HCT116 (cell line): ENCODE measurements around the gene COL19A1. TPM values are rescaled to one million over a fixed set of nuclear protein-coding genes. Genes with fewer than 3 reads are reported as not detected.

Experiments
- ATAC-seq: fragments of 200-7000 bp; cut with Tn5 transposase; 2 replicates; pipeline ENCODE4 v1.9.1; 2020; ENCODE audit warnings: mild to moderate bottlenecking, moderate library complexity
- BruUV-seq: library from RNA; stranded (reverse); fragments of 400-500 nt; replicated peaks from 2 replicates; lab custom pipeline; 2021; lab: Mats Ljungman, UMichigan
- CTCF ChIA-PET: fragments of 300-600 bp; sonication (Branson Sonifier 250); formaldehyde crosslinking; loops from one replicate; lab custom pipeline; 2021; ENCODE audit warnings: antibody characterized with exemption; lab: Charles Lee
- POLR2A ChIA-PET: fragments of 300-600, 350-600 bp; sonication (Branson Sonifier 250); formaldehyde crosslinking; loops from one replicate; lab custom pipeline; 2021; ENCODE audit warnings: antibody characterized with exemption; lab: Charles Lee
- RAD21 ChIA-PET, 2 experiments: fragments of 300-600 bp; sonication (Branson Sonifier 250); formaldehyde crosslinking; loops; one replicate each; lab custom pipeline; 2023; ENCODE audit warnings: low total read pairs in 2 of 2; ENCODE audit not compliant: uncharacterized antibody in 2 of 2, unreplicated experiment in 2 of 2, low non-redundant PET in 1 of 2; lab: Charles Lee
- DNase-seq: peaks from one replicate; pipeline ENCODE4 v3.0.0-alpha.2; 2010; ENCODE audit warnings: low read depth, low spot score
- H2AFZ ChIP-seq: fragments of 200-600 bp; shearing (Covaris generic), sonication (generic); 2 replicates; pipeline ENCODE4 v1.6.1; 2017; ENCODE audit warnings: low read depth, mixed run types, mixed read lengths, antibody characterized with exemption, low read length; ENCODE audit not compliant: poor library complexity, severe bottlenecking
- H3K27ac ChIP-seq: 2 replicates; pipeline ENCODE4 v1.5.1; 2012; ENCODE audit warnings: low read depth, low read length
- H3K27me3 ChIP-seq: fragments of 200-600 bp; sonication (generic); 2 replicates; pipeline ENCODE4 v1.6.1; 2016; ENCODE audit warnings: mixed run types, low read length, mixed read lengths; ENCODE audit not compliant: insufficient read depth
- H3K36me3 ChIP-seq, 2 experiments: fragments of 200-500 bp in 1 of 2; fragments of 200-600 bp in 1 of 2; sonication (Bioruptor generic) in 1 of 2; sonication (generic) in 1 of 2; 2 replicates each; pipeline versions ENCODE4 v1.5.1 to v1.6.1; 2014 to 2016; ENCODE audit warnings: low read length in 2 of 2, inconsistent platforms in 1 of 2, mixed read lengths in 1 of 2, mixed run types in 1 of 2; ENCODE audit not compliant: insufficient read depth in 2 of 2, control insufficient read depth in 1 of 2
- H3K4me1 ChIP-seq, 2 experiments: fragments of 200-600 bp in 1 of 2; sonication (generic) in 1 of 2; 2 replicates each; pipeline versions ENCODE4 v1.5.1 to v1.6.1; 2012 to 2017; ENCODE audit warnings: low read length in 2 of 2, inconsistent platforms in 1 of 2, mild to moderate bottlenecking in 1 of 2, mixed read lengths in 1 of 2, mixed run types in 1 of 2, moderate library complexity in 1 of 2; ENCODE audit not compliant: insufficient read depth in 2 of 2, control insufficient read depth in 1 of 2
- H3K4me2 ChIP-seq: fragments of 200-600 bp; sonication (generic); 2 replicates; pipeline ENCODE4 v1.6.1; 2017; ENCODE audit warnings: mixed run types, low read length, mixed read lengths
- H3K4me3 ChIP-seq, 2 experiments: fragments of 200-600 bp in 1 of 2; sonication (generic) in 1 of 2; replicated peaks in 1 of 2; 2 replicates each; pipeline ENCODE4 v1.5.1; 2011 to 2016; ENCODE audit warnings: low read length in 2 of 2, control low read depth in 1 of 2, low read depth in 1 of 2, mild to moderate bottlenecking in 1 of 2, mixed read lengths in 1 of 2, mixed run types in 1 of 2
- H3K79me2 ChIP-seq: fragments of 200-600 bp; sonication (generic); 2 replicates; pipeline ENCODE4 v1.6.1; 2017; ENCODE audit warnings: mild to moderate bottlenecking, mixed run types, low read length, moderate library complexity, mixed read lengths; ENCODE audit not compliant: insufficient read depth
- H3K9ac ChIP-seq: fragments of 200-600 bp; sonication (generic); 2 replicates; pipeline ENCODE4 v1.6.1; 2016; ENCODE audit warnings: low read length, mixed read lengths
- H3K9me2 ChIP-seq: fragments of 200-600 bp; sonication (generic), shearing (Covaris generic); 2 replicates; pipeline ENCODE4 v1.6.1; 2017; ENCODE audit warnings: mixed run types, mild to moderate bottlenecking, moderate library complexity; ENCODE audit not compliant: insufficient read depth
- H3K9me3 ChIP-seq, 2 experiments: fragments of 200-500 bp in 1 of 2; fragments of 200-600 bp in 1 of 2; sonication (Bioruptor generic) in 1 of 2; sonication (generic) in 1 of 2; 2 replicates each; pipeline ENCODE4 v1.6.1; 2014 to 2017; ENCODE audit warnings: low read length in 2 of 2, mixed read lengths in 2 of 2, inconsistent platforms in 1 of 2, low read depth in 1 of 2, mild to moderate bottlenecking in 1 of 2, mixed run types in 1 of 2, moderate library complexity in 1 of 2; ENCODE audit not compliant: control insufficient read depth in 1 of 2, insufficient read depth in 1 of 2
- H4K20me1 ChIP-seq: fragments of 200-600 bp; sonication (generic), shearing (Covaris generic); 2 replicates; pipeline ENCODE4 v1.6.1; 2017; ENCODE audit warnings: mixed run types, mild to moderate bottlenecking, moderate library complexity; ENCODE audit not compliant: insufficient read depth
- CBX3 ChIP-seq: IDR thresholded peaks from 2 replicates; pipeline ENCODE4 v1.6.1; 2012; ENCODE audit warnings: low read depth
- CEBPB ChIP-seq: IDR thresholded peaks from 2 replicates; pipeline ENCODE4 v1.6.1; 2012; ENCODE audit warnings: low read depth
- EGR1 ChIP-seq: IDR thresholded peaks from 2 replicates; pipeline ENCODE4 v1.6.1; 2012; ENCODE audit warnings: low read depth
- ELF1 ChIP-seq: IDR thresholded peaks from 2 replicates; pipeline ENCODE4 v1.6.1; 2012; ENCODE audit warnings: low read depth, borderline replicate concordance
- EZH2 ChIP-seq: fragments of 200-600 bp; sonication (generic); IDR thresholded peaks from 2 replicates; pipeline ENCODE4 v1.6.1; 2017; ENCODE audit warnings: antibody characterized with exemption, mixed run types
- FOSL1 ChIP-seq: IDR thresholded peaks from 2 replicates; pipeline ENCODE4 v1.6.1; 2012; ENCODE audit warnings: low read depth
- POLR2A ChIP-seq: IDR thresholded peaks from 2 replicates; pipeline ENCODE4 v1.7.0; 2011; ENCODE audit warnings: borderline replicate concordance; ENCODE audit not compliant: insufficient read depth, insufficient read length; ENCODE audit errors: extremely low read depth
- POLR2AphosphoS5 ChIP-seq: IDR thresholded peaks from 2 replicates; pipeline ENCODE4 v1.6.1; 2011; ENCODE audit warnings: mild to moderate bottlenecking, low read depth, low read length, moderate library complexity
- RAD21 ChIP-seq: IDR thresholded peaks from 2 replicates; pipeline ENCODE4 v1.6.1; 2012; ENCODE audit warnings: low read depth, mild to moderate bottlenecking
- SIN3A ChIP-seq: IDR thresholded peaks from 2 replicates; pipeline ENCODE4 v1.6.1; 2012; ENCODE audit warnings: low read depth
- SP1 ChIP-seq: IDR thresholded peaks from 2 replicates; pipeline ENCODE4 v1.6.1; 2012; ENCODE audit warnings: low read depth
- TCF7L2 ChIP-seq: IDR thresholded peaks from 2 replicates; pipeline ENCODE4 v1.7.0; 2011; ENCODE audit warnings: borderline replicate concordance, inconsistent platforms; ENCODE audit not compliant: insufficient read depth, insufficient read length; ENCODE audit errors: extremely low read depth
- YY1 ChIP-seq: IDR thresholded peaks from 2 replicates; pipeline ENCODE4 v1.6.1; 2011; ENCODE audit warnings: low read length, low read depth, moderate library complexity, mild to moderate bottlenecking; ENCODE audit not compliant: insufficient replicate concordance; ENCODE audit errors: extremely low read depth
- ZFX ChIP-seq: fragments of 450-650 bp; IDR thresholded peaks from 2 replicates; pipeline ENCODE4 v1.6.1; 2017
- ZNF274 ChIP-seq: fragments of 200-500 bp; sonication (Bioruptor generic); IDR thresholded peaks from 2 replicates; pipeline ENCODE4 v1.6.1; 2014; ENCODE audit warnings: mild to moderate bottlenecking, low read depth, low read length, inconsistent platforms
- intact Hi-C: fragments of 100-400 bp; cut with micrococcal nuclease; formaldehyde crosslinking; loops from 2 replicates; pipeline ENCODE4 v1.10.0; 2022
- total RNA-seq: library from RNA; stranded (reverse); gene quantifications from one replicate; pipeline ENCODE4 v1.2.1, GENCODE V29; 2021; ENCODE audit not compliant: unreplicated experiment
- TF ChIP-seq, protein P1 (sequence below): IDR thresholded peaks from 2 replicates; pipeline ENCODE4 v1.6.1; 2012; ENCODE audit warnings: low read depth

The COL19A1 gene
- total RNA-seq, 1 experiment from 2014 or later = not detected

DNA sequence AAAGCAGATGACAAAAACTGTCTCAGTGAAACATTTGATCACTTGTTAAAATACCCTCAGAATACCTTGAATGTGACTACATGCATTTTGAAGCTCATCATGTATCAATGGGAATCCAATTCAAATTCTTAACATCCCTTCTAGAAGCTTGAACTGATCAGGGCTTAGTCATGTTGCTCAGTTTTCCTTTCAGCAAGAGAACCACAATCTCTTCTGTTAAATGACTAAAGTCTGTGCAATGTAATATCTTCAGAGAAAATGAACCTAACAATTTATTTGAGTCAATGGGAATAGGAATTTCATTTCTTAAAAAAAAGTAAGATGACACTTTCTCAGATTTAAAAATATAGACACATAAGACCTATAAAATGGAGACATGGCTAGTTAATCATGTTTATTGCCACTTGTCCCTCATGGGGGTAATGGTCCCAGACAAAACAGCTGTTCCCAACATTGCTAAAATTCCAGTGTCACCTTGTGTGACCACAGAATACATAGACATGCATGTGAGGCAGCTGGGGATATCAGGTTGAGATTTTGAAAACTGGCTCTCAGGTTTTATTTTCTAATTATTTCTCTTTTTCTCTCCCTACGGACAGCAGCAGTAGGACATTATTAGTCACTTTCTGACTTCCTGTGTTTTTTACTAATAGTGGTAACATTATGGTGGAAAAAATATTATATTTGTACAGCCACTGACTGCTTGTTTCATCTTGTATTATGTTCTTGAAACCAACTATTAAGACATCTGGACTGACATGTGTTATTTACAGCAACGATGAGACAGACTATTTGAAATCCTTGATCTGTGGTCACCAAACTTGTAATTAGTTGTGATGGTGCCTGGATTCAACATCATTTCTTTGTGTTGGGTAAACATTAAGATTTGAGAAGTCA lies 244.0 kb downstream of the COL19A1 start:
- no peak overlapping the region for H2AFZ ChIP-seq
- H3K79me2 ChIP-seq = no peaks in the 10 kb centered on the region
- no peaks in the 10 kb centered on the region for H3K9me3 ChIP-seq
- TF ChIP-seq ZNF274 (no peak), RAD21 (no peak), EGR1 (no peak), YY1 (no peak), CEBPB (no peak), EZH2 (no peak), ELF1 (no peak), SIN3A (no peak), ZFX (no peak), FOSL1 (no peak), TCF7L2 (no peak), SP1 (no peak), CBX3 (no peak), POLR2AphosphoS5 (no peak), POLR2A (no peak)
- TF ChIP-seq, protein P1, sequence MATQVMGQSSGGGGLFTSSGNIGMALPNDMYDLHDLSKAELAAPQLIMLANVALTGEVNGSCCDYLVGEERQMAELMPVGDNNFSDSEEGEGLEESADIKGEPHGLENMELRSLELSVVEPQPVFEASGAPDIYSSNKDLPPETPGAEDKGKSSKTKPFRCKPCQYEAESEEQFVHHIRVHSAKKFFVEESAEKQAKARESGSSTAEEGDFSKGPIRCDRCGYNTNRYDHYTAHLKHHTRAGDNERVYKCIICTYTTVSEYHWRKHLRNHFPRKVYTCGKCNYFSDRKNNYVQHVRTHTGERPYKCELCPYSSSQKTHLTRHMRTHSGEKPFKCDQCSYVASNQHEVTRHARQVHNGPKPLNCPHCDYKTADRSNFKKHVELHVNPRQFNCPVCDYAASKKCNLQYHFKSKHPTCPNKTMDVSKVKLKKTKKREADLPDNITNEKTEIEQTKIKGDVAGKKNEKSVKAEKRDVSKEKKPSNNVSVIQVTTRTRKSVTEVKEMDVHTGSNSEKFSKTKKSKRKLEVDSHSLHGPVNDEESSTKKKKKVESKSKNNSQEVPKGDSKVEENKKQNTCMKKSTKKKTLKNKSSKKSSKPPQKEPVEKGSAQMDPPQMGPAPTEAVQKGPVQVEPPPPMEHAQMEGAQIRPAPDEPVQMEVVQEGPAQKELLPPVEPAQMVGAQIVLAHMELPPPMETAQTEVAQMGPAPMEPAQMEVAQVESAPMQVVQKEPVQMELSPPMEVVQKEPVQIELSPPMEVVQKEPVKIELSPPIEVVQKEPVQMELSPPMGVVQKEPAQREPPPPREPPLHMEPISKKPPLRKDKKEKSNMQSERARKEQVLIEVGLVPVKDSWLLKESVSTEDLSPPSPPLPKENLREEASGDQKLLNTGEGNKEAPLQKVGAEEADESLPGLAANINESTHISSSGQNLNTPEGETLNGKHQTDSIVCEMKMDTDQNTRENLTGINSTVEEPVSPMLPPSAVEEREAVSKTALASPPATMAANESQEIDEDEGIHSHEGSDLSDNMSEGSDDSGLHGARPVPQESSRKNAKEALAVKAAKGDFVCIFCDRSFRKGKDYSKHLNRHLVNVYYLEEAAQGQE = no peak
- intact Hi-C loops = no loop called here
- H3K4me3 ChIP-seq = no peak overlapping the region
- DNase-seq = no peak
- no peaks in the 10 kb centered on the region for H3K9me2 ChIP-seq
- CTCF ChIA-PET = no interaction called here
- no peak for ATAC-seq
- no peak overlapping the region for H3K27ac ChIP-seq
- H3K4me2 ChIP-seq = no peak overlapping the region
- H3K27me3 ChIP-seq = peaks cover 31% of the 10 kb centered on the region
- H3K4me1 ChIP-seq = no peaks in the 10 kb centered on the region
- H4K20me1 ChIP-seq = no peaks in the 10 kb centered on the region
- RAD21 ChIA-PET = no interaction called here
- no TSS peak for BruUV-seq
- H3K36me3 ChIP-seq = no peaks in the 10 kb centered on the region
- POLR2A ChIA-PET = no interaction called here
- no peak overlapping the region for H3K9ac ChIP-seq
